ENCODE measurements around the gene STPG2. TPM values are rescaled to one million over a fixed set of nuclear protein-coding genes. Genes with fewer than 3 reads are reported as not detected.

STPG2 gene
- total and polyA plus RNA-seq, 4 donors: 0.10 to 1.6 (median 0.27) TPM

GRCh38 chr4:98166025-98166730, 22.9 kb upstream of the STPG2 start:
- H3K27ac ChIP-seq (ENCODE audit: low read depth in 1 of 2, low read length in 1 of 2): peak overlapping the region in 1 of 2 donors; percentile 7
- no peaks in the 10 kb centered on the region for H3K9me3 ChIP-seq (ENCODE audit: control insufficient read depth in 4 of 4, insufficient read depth in 3 of 4, low read length in 3 of 4)
- no peak overlapping the region for H3K4me3 ChIP-seq
- no peak for DNase-seq
- H3K4me1 ChIP-seq (ENCODE audit: control insufficient read depth in 5 of 5, insufficient read depth in 5 of 5, low read length in 5 of 5): no peaks in the 10 kb centered on the region
- H3K9ac ChIP-seq (ENCODE audit: insufficient read depth in 1 of 2, low read length in 2 of 2): no peak overlapping the region
- no peak for ATAC-seq (ENCODE audit: insufficient read depth, low FRiP score)
- H3K36me3 ChIP-seq (ENCODE audit: control insufficient read depth in 4 of 4, insufficient read depth in 4 of 4, low read length in 4 of 4): no peaks in the 10 kb centered on the region
- no peak for TF ChIP-seq CTCF (IDR thresholded peaks at IDR 0.05; ENCODE audit: control extremely low read depth, extremely low read depth)
- WGBS, 2 donors: 84 to 86% methylated on average over 7 of the region's 7 CpGs
- no peaks in the 10 kb centered on the region for H3K27me3 ChIP-seq (ENCODE audit: control insufficient read depth in 3 of 3, insufficient read depth in 3 of 3, low read length in 2 of 3)

- no peak for TF ChIP-seq CTCF (IDR thresholded peaks at IDR 0.05; ENCODE audit: control extremely low read depth, extremely low read depth)
- no peak for DNase-seq
- WGBS, 2 donors: 85% methylated on average over 3 of the region's 3 CpGs
Measured at GRCh38 chr4:98162696-98163095, 19.4 kb upstream of the STPG2 start.

GRCh38 chr4:98151145-98151924, 8.1 kb upstream of the STPG2 start:
- WGBS, 2 donors: 43 to 58% methylated on average over 4 of the region's 4 CpGs
- no peak for DNase-seq
- no peaks in the 10 kb centered on the region for H3K27me3 ChIP-seq (ENCODE audit: control insufficient read depth in 3 of 3, insufficient read depth in 3 of 3, low read length in 2 of 3)
- no peaks in the 10 kb centered on the region for H3K9me3 ChIP-seq (ENCODE audit: control insufficient read depth in 4 of 4, insufficient read depth in 3 of 4, low read length in 3 of 4)
- TF ChIP-seq CTCF (IDR thresholded peaks at IDR 0.05; ENCODE audit: control extremely low read depth, extremely low read depth): no peak
- H3K9ac ChIP-seq (ENCODE audit: insufficient read depth in 1 of 2, low read length in 2 of 2): no peak overlapping the region
- no peak for ATAC-seq (ENCODE audit: insufficient read depth, low FRiP score)
- no peaks in the 10 kb centered on the region for H3K36me3 ChIP-seq (ENCODE audit: control insufficient read depth in 4 of 4, insufficient read depth in 4 of 4, low read length in 4 of 4)
- H3K27ac ChIP-seq (ENCODE audit: low read depth in 1 of 2, low read length in 1 of 2): no peak overlapping the region
- H3K4me3 ChIP-seq: no peak overlapping the region
- peaks cover 0 to 2% (median 0%) of the 10 kb centered on the region in 5 donors for H3K4me1 ChIP-seq (ENCODE audit: control insufficient read depth in 5 of 5, insufficient read depth in 5 of 5, low read length in 5 of 5)

More at GRCh38 chr4:98162696-98163095, 19.4 kb upstream of the STPG2 start:
- H3K4me1 ChIP-seq (ENCODE audit: control insufficient read depth in 5 of 5, insufficient read depth in 5 of 5, low read length in 5 of 5): no peaks in the 10 kb centered on the region
- no peak for ATAC-seq (ENCODE audit: insufficient read depth, low FRiP score)
- no peaks in the 10 kb centered on the region for H3K27me3 ChIP-seq (ENCODE audit: control insufficient read depth in 3 of 3, insufficient read depth in 3 of 3, low read length in 2 of 3)
- no peak overlapping the region for H3K27ac ChIP-seq (ENCODE audit: low read depth in 1 of 2, low read length in 1 of 2)
- H3K4me3 ChIP-seq: no peak overlapping the region
- no peaks in the 10 kb centered on the region for H3K36me3 ChIP-seq (ENCODE audit: control insufficient read depth in 4 of 4, insufficient read depth in 4 of 4, low read length in 4 of 4)
- no peak overlapping the region for H3K9ac ChIP-seq (ENCODE audit: insufficient read depth in 1 of 2, low read length in 2 of 2)
- no peaks in the 10 kb centered on the region for H3K9me3 ChIP-seq (ENCODE audit: control insufficient read depth in 4 of 4, insufficient read depth in 3 of 4, low read length in 3 of 4)
